Fibroblast of skin of abdomen (primary cell): ENCODE results near the gene PAFAH1B1.
"Not testable (repeated sequence)": the region's sequence is repeated elsewhere in the genome, so short reads cannot be mapped to it uniquely, and the experiment has no call there.

Experiments
- DNase-seq: peaks from one replicate; pipeline ENCODE4 v3.0.0-alpha.2; 2013

PAFAH1B1 gene

GRCh38 chr17:2690165-2691068 lies 97.0 kb downstream of the PAFAH1B1 start:
- no peak for DNase-seq

DNA sequence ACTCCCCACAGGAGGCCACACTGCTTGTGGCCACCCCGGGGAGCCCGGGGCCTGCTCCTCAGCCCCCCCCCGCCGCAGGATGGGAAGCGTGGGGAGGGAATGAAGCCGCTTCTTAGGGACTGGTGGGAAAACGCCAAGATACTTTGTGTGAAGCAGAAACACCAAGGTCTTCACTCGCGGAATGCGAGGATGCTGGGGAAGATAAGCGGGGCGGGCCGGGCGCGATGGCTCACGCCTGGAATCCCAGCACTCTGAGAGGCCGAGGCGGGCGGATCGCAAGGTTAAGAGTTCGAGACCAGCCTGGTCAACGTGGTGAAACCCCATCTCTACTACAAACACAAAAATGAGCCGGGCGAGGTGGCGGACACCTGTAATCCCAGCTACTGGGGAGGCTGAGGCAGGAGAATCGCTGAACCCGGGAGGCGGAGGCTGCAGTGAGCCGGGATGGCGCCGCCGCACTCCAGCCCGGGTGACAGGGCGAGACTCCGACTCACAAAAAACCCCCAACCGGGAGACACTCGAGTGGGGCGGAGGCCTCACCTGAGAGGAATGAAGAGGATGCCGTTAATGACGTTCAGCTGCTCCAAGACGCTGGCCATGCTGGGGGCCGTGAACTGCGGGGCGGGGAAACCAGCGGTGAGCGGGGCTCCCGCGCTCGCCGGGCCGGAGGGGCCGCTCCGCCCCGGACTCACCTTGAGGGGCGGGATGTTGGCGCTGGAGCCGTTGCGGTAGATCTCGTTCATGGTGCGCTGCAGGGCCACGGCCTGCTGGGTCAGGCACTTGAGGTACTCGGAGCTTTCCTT lies 97.8 kb downstream of the PAFAH1B1 start:
- no peak for DNase-seq

DNA sequence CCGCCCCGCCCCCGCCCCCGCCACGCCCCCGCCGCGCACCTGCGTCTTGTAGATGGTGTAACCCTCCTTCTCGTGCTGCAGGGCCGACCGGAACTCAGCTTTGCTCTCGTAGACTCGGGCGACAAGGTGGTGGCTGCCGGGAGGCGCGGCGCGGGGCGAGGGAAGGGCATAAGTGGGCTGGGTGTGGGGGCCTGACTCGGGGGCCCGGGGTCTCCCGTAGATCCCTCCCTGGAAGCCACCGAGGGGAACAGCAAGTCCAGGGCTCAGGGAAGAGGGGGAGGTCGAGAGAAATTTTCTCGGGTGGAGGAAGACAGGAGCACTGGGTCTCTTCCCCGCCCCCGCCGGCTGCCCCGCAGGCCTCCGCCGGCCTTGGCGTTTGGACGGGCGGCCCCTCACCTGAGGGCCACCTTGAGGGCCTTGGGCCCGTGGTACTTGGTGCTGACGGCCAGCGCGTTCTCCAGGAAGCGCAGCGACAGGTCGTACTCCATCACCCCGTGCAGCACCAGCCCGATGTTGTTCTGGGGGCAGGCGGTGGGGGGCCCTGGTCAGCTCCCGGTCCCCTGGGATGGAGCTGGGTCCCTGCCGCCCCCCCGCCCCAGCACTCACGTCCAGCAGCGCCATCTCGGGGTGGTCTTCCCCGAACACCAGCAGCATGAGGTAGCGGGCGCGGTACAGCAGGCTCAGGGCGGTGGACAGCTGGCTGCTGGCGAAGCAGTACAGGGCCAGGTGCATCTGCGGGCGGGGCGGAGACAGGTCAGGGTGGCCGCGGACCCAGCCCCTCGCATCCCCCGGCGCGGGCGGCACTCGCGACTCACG lies 98.7 kb downstream of the PAFAH1B1 start:
- no peak for DNase-seq

- DNase-seq, result no peak
These were observed 99.3 kb downstream of the PAFAH1B1 start for GRCh38 chr17:2692781-2693135.

DNA sequence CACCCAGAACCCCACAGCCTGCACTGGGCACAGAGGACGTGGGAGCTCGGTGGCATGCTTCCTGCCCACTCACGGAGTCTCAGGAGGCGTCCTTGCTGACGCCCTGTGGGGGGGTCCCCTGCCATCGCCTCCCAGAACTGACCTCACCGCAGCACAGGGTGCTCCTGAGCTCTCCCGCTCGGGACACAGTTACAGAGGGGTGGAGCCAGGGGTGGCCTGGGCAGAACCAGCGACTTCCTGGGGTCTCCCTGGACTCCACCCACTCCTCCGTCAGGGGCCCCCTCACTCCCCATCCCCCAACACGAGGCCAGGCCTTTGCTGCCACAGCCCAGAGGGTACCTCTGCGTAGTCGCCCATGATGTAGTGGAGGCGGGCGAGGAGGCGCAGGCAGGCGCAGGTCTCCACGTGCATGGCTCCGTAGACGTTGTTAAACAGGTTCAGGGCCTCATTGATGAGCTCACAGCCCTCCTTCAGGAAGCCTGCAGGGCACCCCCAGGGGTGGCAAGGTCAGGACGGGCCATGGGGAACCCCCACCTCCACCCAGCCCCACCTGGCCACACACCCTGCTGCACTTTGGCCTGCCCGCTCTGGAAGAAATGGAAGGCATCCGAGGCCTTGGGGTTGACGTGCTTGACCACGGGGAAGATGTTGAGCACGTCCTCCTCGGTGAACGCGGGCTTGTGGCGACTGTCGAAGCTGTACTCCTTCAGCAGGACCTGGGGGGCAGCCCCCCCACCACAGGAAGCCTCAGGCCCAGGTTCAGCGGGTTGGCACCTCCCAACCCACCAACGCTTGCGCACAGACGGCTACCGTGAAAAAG lies 100.3 kb downstream of the PAFAH1B1 start:
- DNase-seq, result no peak

DNA sequence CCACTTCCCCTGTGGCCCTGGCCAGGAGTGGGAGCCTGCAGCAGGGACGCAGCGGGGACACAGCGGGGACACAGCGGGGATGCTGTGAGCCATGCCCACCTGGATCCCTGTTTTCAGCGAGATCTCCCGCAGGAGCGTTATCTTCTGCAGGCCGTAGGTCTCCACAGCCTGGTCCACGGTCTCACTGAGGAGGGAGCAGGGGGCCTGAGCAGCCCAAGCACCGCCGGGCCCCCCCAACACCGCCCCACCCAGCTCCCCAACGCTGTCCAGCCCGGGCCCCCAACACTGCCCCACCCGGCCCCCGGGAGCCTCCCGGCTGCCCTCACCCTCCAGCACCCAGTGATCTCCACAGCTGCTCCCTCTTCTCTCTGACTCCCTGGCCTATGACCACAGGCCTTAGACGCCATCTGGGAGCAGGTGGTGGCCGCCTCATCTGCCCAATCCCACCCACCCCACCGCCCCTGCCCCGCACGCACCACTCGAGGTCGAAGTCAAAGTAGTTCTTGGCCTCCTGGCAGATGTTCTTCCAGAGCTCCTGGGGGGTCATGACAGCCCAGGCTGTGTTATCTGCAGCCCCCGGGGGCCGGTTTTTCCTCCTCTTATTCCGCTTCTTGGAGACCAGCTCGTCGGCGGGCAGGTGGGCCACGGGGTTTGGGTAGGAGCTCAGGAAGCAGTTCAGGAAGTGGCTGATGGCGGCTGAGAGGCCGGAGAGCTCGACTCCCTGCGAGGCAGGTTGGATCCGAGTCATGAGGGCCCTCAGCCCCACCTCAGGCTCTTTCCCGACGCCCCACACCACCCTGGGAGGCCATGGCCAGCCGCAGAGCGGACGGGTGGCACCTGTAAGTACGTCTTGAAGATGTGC lies 101.2 kb downstream of the PAFAH1B1 start:
- DNase-seq, result no peak

DNA sequence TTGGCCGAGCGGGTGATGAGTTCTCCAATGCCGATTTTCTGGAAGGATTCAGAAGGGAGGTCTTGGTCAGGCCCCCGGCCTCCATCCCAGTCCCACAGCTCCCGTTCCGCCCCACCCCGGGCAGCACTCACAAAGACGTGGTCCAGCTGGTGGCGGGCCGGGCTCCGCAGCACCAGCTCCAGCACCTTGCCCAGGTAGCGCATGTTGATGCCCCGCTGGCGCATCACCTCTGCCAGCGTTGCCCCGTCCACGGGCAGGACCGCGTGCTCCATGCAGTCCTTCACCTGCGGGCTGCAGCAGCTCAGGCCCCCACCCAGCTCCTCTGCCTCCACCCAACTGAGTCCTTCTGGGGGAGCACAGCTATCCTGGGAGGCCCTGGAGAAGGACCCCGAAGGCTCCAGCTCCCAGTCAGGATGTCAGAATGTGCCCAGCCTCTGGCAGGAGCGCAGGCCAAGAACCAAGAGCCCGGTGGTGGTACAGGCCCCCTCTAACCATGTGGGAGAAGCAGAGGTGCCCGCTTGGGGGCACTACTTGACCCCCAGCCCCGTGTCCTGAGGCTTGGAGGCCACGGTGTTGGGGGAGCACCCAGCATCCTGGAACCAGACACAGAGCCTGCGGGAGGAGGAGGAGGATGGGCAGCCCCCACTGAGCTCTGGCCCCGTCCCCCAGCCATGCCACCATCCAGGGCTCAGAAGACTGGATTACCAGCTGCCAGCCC lies 101.9 kb downstream of the PAFAH1B1 start:
- no peak for DNase-seq

DNA sequence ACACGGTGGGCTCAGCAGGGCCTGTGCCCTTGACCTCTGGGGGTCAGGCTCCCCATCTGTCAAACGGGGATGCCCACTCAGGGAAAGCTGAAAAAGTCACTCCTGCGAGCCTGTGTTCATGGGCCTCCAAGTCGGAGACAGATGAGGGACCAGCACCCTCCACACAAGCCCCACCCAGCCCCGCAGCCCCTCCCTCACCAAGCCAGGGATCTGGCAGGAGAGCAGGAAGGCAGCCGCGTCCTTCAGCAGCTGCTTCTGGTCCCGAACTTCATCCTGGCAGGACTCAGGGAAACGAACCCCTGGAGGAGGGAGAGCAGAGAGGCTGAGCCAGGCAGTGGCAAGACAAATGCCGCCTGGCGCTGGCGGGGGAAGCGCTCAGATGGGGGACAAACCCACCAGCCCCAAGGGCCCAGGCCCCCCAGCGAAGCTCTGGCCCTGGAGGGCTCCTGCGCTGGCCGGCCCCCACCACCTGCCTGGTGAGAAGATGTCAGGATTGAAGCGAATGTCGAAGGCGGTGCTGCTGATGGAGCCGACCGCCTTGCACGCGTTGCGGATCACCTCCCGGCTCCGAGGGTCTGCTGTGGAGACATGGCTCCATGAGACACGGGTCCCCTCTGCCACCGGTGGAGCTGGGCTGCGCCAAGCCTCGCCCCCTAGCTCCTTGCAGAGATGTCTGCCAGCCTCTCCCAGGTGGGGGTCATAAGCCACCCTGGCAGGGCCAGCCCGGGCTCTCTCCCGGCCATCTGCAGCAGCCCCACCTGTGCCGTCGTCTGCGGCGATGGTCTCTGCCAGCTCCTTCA lies 102.7 kb downstream of the PAFAH1B1 start:
- no peak for DNase-seq

GRCh38 chr17:2697611-2698162 lies 104.2 kb downstream of the PAFAH1B1 start:
- DNase-seq, result no peak

DNA sequence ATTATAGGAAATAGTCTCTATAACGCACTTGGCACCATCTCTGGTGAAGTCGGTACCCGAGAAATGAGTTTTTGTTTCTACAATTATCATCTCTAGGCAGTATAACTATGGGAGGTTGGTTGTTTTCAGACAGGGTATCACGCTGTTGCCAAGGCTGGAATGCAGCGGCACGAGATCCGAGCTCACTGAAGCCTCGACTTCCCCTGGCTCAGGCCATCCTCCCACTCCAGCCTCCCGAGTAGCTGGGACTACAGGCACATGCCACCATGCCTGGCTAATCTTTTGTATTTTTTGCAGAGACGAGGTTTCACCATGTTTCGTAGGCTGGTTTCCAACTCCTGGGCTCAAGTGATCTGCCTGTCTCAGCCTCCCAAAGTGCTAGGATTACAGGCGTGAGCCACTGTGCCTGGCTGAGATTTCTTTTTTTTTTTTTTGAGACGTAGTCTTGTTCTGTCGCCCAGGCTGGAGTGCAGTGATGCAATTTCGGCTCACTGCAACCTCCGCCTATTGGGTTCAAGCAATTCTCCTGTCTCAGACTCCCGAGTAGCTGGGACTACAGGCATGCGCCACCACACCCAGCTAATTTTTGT lies 105.9 kb downstream of the PAFAH1B1 start:
- not testable (repeated sequence) for DNase-seq

- no peak for DNase-seq
These were observed 106.6 kb downstream of the PAFAH1B1 start for GRCh38 chr17:2700030-2700490.

DNA sequence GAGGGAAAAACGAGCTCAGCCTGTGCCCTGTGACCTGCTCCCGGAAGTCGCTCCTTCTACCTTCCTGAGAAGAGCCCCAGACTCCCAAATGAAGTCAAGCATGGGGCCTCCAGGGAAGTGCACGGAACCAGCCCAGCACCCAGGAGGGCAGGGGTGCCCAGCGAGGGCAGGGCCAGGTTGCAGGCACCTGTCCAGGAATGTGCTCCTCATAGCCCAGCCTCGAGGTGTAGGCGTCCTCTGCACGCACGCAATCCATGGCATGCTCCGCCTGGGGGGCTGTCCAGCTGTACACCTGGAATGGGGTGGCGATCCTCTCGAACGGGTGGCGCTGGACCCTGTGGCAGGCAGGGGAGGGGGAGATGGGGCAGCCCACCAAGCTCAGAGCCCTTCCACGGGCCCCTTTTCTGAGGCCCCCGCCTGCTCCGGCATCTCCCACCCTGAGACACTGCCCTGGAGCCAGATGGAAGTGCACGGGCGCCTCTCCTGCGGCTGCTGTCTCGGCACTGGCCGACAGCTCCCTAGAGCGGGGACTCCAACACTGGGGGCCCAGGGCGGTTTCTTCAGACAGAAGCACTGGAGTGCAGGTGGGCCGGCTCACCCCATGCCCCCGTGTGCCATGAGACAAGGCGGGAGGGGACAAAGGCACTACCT lies 107.2 kb downstream of the PAFAH1B1 start:
- DNase-seq, result no peak

DNA sequence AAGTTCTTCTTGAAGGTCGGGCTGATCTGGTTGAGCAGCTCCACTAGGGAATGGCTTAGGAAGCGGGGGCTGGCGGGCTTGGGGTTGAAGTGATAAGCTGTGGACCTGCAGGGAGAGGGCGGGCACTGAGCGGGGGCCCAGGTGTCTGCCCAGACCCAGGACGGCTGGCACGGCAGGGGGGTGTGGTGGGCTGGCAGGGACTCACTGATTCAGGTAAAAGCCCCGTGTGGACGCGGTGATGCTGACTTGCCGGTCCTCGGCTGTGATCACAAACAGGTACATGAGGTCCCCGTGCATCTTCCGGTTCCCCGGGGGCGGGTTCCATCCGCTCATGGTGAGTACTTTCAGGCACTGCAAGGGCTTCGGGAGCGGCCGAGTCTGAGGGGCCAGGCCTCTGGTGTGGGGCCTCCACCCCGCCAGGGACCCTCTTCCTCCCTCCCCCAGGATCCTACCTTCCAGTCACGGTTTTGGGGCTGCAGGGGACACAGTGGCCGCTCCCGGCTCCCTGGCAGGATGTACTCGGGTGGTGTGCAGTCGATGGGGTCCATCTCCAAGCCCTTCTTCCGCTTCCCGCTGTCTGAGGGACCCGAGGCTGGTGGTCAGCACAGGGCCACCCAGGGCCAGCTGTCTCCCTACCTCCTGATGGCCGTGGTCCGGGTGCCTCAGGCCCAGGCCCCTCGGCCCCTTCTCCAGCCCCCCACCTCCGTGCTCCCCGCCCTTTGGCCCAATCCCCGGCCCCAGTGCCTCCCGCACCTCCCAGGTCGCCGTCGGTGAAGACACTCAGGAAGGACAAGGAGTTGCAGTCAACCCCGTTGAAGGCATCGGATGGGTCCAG lies 107.9 kb downstream of the PAFAH1B1 start:
- DNase-seq, result no peak

DNA sequence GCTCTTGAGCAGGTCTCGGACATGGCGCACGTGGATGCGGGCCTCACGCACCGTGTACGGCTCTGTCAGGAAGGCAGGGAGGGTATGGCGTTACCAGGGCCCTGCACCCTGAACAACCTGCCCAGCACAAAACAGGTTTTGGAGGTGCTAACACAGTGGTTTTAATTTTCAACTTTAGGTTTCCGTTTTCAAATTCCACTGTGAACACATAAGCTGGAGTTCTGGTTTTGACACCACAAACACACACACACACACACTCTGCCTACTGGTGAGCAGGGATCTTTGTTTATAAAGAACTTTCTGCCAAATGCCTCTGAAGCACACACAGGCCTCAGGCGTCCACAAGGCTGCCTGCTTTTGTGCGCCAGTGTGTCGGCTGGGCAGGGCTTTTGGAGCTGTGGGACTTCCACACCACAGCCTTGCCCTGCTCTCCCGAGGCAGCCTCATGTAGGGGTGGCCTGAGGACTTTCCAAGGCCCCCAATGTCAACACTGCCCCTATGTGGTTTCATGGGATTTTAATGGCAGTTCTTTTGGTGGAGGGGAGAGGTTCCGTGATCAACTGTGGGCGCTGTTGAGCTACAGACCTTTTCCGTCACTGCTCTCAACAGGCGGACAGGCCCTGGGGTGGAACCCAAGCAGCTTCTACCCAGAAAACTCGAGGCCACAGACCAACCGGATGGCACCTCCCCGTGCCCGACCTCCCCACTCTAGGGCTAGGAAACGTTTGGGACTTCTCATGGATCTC lies 108.7 kb downstream of the PAFAH1B1 start:
- DNase-seq, result no peak

- DNase-seq, result no peak
These were observed 109.7 kb downstream of the PAFAH1B1 start for GRCh38 chr17:2703181-2703580.

DNA sequence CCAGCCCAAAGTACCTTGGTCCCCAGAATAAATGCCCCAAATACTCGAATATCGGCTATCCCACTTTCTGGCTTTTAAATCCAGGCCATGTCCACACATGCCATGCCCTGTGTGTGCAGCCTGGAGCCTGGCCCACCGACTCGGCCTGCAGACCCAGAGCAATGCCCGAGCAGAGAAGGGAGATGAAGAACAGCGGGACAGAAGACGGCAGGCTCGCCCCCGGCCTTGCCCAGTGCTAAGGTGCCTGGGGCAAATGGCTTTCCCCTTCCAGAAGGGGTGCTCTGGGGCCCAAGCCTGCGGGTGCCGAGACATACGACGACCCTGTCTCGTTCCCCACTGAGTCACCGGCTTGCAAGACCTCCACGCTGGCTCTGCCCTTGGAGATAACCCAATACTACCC lies 110.2 kb downstream of the PAFAH1B1 start:
- DNase-seq, result no peak
